GM18868 (cell line): ENCODE measurements around the gene SSBP3.
"Not testable (repeated sequence)": the region's sequence is repeated elsewhere in the genome, so short reads cannot be mapped to it uniquely, and the experiment has no call there.

Experiments used
- ATAC-seq: cut with Tn5 transposase; IDR thresholded peaks from one replicate; pipeline ENCODE4 v1.9.1; 2021; ENCODE audit warnings: mild to moderate bottlenecking, moderate library complexity; ENCODE audit not compliant: unreplicated experiment

The SSBP3 gene

GRCh38 chr1:54225986-54226559, 180.1 kb downstream of the SSBP3 start:
- ATAC-seq = no peak

- no peak for ATAC-seq
These were observed 180.8 kb downstream of the SSBP3 start for GRCh38 chr1:54225378-54225777.

- ATAC-seq = no peak
These were observed 182.0 kb downstream of the SSBP3 start for GRCh38 chr1:54224233-54224632.

GRCh38 chr1:54223441-54224202, 182.6 kb downstream of the SSBP3 start:
- ATAC-seq = no peak

GRCh38 chr1:54222711-54223110, 183.5 kb downstream of the SSBP3 start:
- ATAC-seq = no peak

- ATAC-seq = no peak
These were observed 184.2 kb downstream of the SSBP3 start for GRCh38 chr1:54221867-54222484.

- no peak for ATAC-seq
These were observed 184.9 kb downstream of the SSBP3 start for GRCh38 chr1:54221113-54221834.

GRCh38 chr1:54220004-54220811, 186.0 kb downstream of the SSBP3 start:
- no peak for ATAC-seq

GRCh38 chr1:54219688-54220003, 186.5 kb downstream of the SSBP3 start:
- ATAC-seq = no peak

GRCh38 chr1:54218883-54219687, 187.1 kb downstream of the SSBP3 start:
- ATAC-seq = no peak

- ATAC-seq = no peak
These were observed 190.7 kb downstream of the SSBP3 start for GRCh38 chr1:54215523-54215922.

GRCh38 chr1:54212872-54213271, 193.3 kb downstream of the SSBP3 start:
- no peak for ATAC-seq

GRCh38 chr1:54207896-54208295, 198.3 kb downstream of the SSBP3 start:
- not testable (repeated sequence) for ATAC-seq

GRCh38 chr1:54207287-54207686, 198.9 kb downstream of the SSBP3 start:
- ATAC-seq = no peak

GRCh38 chr1:54204199-54204598, 202.0 kb downstream of the SSBP3 start:
- no peak for ATAC-seq

- ATAC-seq = no peak
These were observed 205.6 kb downstream of the SSBP3 start for GRCh38 chr1:54200519-54200997.

- ATAC-seq = peak; percentile 98
These were observed 206.3 kb downstream of the SSBP3 start, which contains the start of the genes CYB5RL and MRPL37 for GRCh38 chr1:54199765-54200518. Gene CYB5RL (minus strand): TSS chr1:54200030. CDS start chr1:54195616, 4,414 bp downstream. Gene MRPL37 (plus strand): TSS chr1:54200167. CDS start chr1:54200244, 77 bp downstream.

GRCh38 chr1:54199151-54199764, 206.9 kb downstream of the SSBP3 start:
- no peak for ATAC-seq
